ENCODE measurements around the gene NCSTN. TPM values are rescaled to one million over a fixed set of nuclear protein-coding genes. Genes with fewer than 3 reads are reported as not detected.

NCSTN gene
- total RNA-seq, 2 donors from 2014 or later = 43.5 to 53.0 TPM

GRCh38 chr1:160407839-160408801 is 64.9 kb downstream of the NCSTN start:
- Mint-ChIP-seq H3K27ac (no peak overlapping the region), H3K9me3 (no peaks in the 10 kb centered on the region), H3K36me3 (no peaks in the 10 kb centered on the region)
- DNase-seq (ENCODE audit: low spot score in 2 of 2) (no peak), ATAC-seq (no peak)

Other genes starting within 250 kb of the NCSTN start
- 10 to 100 TPM; 29.9 to 35.2 TPM for gene IGSF8, start 244.8 kb upstream of the NCSTN start, total RNA-seq
- not detected for gene ATP1A2, start 227.6 kb upstream of the NCSTN start, total RNA-seq
- not detected for gene ATP1A4, start 191.8 kb upstream of the NCSTN start, total RNA-seq
- not detected for gene CASQ1, start 152.8 kb upstream of the NCSTN start, total RNA-seq
- gene PEA15, start 138.0 kb upstream of the NCSTN start, total RNA-seq = 10 to 100 TPM; 37.2 to 53.7 TPM
- 100 to 1,000 TPM; 124 to 170 TPM for gene DCAF8, start 80.8 kb upstream of the NCSTN start, total RNA-seq
- 10 to 100 TPM; 44.8 to 74.9 TPM for gene PEX19, start 58.2 kb upstream of the NCSTN start, total RNA-seq
- 100 to 1,000 TPM; 120 to 146 TPM for gene COPA, start 133 bp upstream of the NCSTN start, total RNA-seq
- under 1 TPM; 0.46 to 0.68 TPM for gene NHLH1, start 23.7 kb downstream of the NCSTN start, total RNA-seq
- under 1 TPM; 0.05 to 0.18 TPM for gene VANGL2, start 57.2 kb downstream of the NCSTN start, total RNA-seq
- gene SLAMF6, start 179.9 kb downstream of the NCSTN start, total RNA-seq = 10 to 100 TPM; 48.3 to 55.2 TPM
- 10 to 100 TPM; 14.9 to 37.0 TPM for gene CD84, start 236.1 kb downstream of the NCSTN start, total RNA-seq

All from activated naive CD4-positive, alpha-beta T cell treated with anti-CD3 and anti-CD28 coated beads, Interleukin-2, amount 50 U/mL, for 72 hours (primary cell).